GM19193 (cell line): Measurements from ENCODE around the gene ZIM2.

Experiments used
- POLR2A ChIP-seq: IDR thresholded peaks from 4 replicates; pipeline ENCODE4 v1.6.1; 2011; ENCODE audit not compliant: insufficient read depth, insufficient read length; ENCODE audit errors: extremely low read depth

Gene ZIM2

GRCh38 chr19:56840451-56841192, at the start of gene ZIM2, which contains the start of gene PEG3:
Gene ZIM2 (minus strand): TSS chr19:56840726. CDS start chr19:56824277, 16,449 bp downstream.
Gene PEG3 (minus strand): TSS chr19:56840726. CDS start chr19:56824655, 16,071 bp downstream.
- TF ChIP-seq POLR2A = no peak

DNA sequence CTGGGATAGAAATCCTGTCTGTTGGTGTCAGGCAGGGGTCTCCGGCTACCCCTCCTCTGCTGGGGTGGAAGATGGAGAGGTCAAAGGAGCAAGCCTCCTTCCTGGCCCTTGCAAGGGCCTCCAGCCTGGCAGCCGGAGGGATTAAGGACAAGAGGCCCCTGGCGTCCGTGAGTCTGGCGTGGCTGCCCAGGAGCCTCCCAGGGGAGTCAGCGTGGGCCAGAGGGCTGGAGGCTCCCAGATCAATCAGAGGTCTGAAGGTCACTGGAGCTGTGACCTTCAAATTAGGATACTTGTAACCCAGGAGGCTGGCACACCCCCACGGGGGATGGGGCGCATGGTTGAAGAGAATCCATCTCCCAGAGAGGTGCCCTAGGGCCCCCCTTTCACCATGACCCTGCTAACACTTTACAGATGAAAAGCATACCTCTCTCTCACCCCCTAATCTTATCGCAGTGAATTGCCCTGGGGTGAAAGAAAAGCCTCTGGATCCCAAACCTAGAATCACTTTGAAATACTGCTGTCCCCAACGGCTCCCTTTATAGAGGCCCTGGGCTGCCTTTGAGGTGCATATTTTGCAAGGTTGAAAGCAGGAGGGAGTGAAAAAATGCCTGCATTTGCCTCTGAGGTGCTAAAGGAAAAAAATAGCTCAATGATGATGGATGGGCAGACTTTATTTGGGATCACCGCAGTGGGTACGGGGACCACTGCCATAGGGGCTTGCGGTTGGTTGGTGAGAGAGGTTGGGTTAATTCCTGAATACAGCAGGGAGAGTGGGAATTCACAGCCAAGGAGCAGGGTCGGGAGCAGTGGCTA, 44.9 kb upstream of the ZIM2 start:
- TF ChIP-seq POLR2A = no peak

DNA sequence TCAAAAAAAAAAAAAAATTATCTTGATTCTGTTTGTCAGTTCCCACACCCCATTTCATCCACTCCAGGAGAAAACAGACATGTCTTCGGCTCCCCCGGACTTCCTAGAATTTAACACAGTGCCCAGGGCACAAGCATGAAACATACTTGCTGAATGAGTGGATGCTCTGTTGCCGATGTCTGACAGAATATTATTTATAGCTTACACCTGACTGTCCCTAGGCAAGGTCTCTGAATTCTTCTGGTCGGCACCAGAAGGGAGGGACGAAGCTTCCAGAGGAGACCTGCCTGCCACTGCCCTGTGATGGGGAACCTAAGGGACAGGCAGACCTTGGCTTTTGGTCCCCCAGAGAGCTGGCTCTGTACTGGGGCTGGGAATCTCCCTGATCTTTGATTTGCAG, 43.9 kb upstream of the ZIM2 start:
- TF ChIP-seq POLR2A = no peak

GRCh38 chr19:56880592-56881190, 40.2 kb upstream of the ZIM2 start:
- TF ChIP-seq POLR2A = no peak

- TF ChIP-seq POLR2A = no peak
These were observed 36.7 kb upstream of the ZIM2 start for GRCh38 chr19:56877069-56877715.

DNA sequence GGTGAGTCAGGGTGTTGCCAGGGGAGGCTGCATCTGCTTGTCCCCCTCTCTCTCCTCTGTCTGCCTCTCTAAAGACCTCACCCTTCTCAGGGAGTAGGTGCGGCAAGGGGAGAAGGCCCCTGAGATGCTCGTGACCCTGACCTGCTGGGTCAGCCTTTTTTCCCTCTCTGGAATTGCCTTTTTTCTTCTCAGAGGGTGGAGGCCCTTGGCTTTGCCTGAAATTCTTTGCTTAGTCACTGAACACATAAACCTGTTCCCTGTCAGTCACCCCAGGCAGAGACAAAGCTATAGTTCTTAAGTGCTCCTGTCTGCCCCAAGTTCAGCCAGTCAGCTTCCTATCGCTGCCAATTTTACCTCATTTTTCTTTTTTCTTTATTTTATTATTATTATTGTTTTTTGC, 35.2 kb upstream of the ZIM2 start:
- no peak for TF ChIP-seq POLR2A

DNA sequence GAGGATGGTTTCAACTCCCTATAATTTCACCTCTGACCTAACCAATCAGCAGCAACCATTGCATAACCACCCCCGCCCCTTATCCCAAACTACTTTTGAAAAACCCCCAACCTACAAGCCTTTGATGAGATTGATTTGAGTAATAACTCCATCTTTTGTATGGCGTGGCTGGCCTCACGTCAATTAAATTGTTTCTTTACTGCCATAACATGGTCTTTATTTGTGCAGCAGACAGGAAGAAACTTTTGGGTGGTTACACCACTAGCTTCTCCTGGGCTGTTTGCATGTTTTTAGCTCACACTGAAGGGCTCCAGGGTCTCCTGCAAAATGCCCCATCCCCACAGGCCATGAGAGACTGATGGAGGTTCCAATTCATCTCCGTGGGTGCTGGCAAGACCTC, 34.0 kb upstream of the ZIM2 start:
- no peak for TF ChIP-seq POLR2A

GRCh38 chr19:56873493-56873892, 33.0 kb upstream of the ZIM2 start:
- no peak for TF ChIP-seq POLR2A

DNA sequence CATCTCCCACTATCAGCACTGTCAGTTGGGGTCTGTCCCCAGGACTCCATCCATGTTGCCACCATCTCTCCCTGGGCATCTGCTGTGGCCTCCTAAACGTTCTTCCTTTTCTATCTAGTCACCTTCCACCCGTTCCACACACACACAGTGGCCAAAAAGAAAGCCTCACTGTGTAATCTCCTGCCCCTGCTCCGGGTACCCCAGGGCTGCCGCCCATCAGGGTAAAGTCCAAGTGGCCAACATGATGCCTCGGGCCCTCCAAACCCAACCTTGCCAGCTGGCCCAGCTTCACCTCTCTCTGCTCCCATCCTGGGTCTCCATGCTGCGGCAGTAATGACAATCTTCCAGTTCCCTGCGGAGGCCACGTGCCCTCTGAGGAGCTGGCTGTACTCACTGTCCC, 29.4 kb upstream of the ZIM2 start:
- TF ChIP-seq POLR2A = no peak

DNA sequence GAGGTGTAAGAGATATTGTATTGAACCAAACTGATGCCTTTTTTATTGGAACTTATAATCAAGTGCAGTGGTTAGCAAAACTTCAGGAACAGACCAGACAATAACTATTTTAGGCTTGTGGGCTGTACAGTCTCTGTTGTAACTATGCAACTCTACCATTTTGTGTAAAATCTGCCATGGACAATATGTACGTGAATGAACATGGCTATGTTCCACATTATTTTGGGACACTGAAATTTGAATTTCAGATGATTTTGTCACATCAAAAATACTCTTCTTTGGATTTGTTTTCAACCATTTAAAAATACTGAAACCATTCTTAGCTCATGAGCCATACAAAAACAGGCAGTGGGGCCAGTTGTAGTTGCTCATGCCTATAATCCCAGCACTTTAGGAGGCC, 27.9 kb upstream of the ZIM2 start:
- TF ChIP-seq POLR2A = no peak

GRCh38 chr19:56866538-56866937, 26.0 kb upstream of the ZIM2 start:
- no peak for TF ChIP-seq POLR2A

DNA sequence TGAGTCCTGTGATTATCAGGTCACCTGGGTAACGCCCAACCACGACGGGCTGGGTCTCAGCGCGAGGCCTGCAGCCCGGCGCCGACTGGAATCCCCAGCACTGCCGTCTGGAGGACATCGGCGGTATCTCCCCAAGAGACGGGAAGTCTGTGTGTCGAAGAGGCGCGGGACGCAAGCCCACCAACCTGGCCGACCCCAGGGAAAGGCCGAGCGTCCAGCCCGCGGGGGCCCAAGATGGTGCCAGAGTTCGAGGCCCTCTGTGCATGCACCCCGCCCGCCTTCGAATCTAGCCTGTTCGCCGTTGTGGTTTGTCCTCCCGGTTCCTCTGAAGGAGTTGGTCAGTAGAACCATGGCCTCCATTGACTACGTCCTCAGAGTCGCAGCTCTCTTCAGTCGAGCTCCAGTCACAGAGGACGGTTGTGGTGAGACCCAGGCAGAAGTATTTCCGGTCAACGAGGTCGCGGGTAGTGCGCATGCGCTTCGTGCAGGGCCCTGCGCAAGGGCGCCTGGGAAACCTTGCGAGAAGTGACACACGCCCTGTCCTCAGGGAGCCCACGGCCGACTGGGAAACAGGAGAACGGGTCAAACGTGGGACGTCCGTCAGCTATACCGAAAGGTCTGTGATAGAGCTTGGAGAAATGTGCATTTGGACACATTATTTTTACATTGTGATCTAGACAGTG, 24.1 kb upstream of the ZIM2 start:
- no peak for TF ChIP-seq POLR2A

GRCh38 chr19:56862741-56863140, 22.2 kb upstream of the ZIM2 start:
- TF ChIP-seq POLR2A = no peak

- TF ChIP-seq POLR2A = no peak
These were observed 17.5 kb upstream of the ZIM2 start for GRCh38 chr19:56858026-56858425.
